ENCODE measurements around the gene COPS9. TPM values are rescaled to one million over a fixed set of nuclear protein-coding genes. Genes with fewer than 3 reads are reported as not detected.
A peak's percentile ranks its signal among the peaks of the same experiment; 100 is the strongest.

COPS9 gene
- total and polyA plus RNA-seq, 7 donors, result 235 to 458 (median 327) TPM

- Histone ChIP-seq H3K4me3 (no peak overlapping the region), H3K36me3 (peaks cover 0 to 5% (median 0%) of the 10 kb centered on the region in 4 donors), H3K4me1 (no peaks in the 10 kb centered on the region), H3K27me3 (no peaks in the 10 kb centered on the region), H3K9me3 (no peaks in the 10 kb centered on the region), H3K27ac (no peak overlapping the region)
- intact Hi-C loops (cut with DNase I), result no loop called here
- WGBS, 2 donors, result 61 to 70% methylated on average over 11 of the region's 11 CpGs
- TF ChIP-seq CTCF (IDR thresholded peaks at IDR 0.05) (no peak), EP300 (IDR thresholded peaks at IDR 0.05) (no peak), POLR2A (IDR thresholded peaks at IDR 0.05) (no peak), POLR2AphosphoS5 (IDR thresholded peaks at IDR 0.05) (no peak)
- DNase-seq, result no peak
These were observed 14.4 kb downstream of the COPS9 start for GRCh38 chr2:240121675-240122074.

- Histone ChIP-seq H3K27ac (no peak overlapping the region), H3K36me3 (peaks cover 0 to under 1% (median 0%) of the 10 kb centered on the region in 4 donors), H3K27me3 (no peaks in the 10 kb centered on the region), H3K4me3 (no peak overlapping the region), H3K9me3 (no peaks in the 10 kb centered on the region), H3K4me1 (no peaks in the 10 kb centered on the region)
- TF ChIP-seq EP300 (IDR thresholded peaks at IDR 0.05) (no peak), POLR2A (IDR thresholded peaks at IDR 0.05) (no peak)
- WGBS, 2 donors, result 53 to 60% methylated on average over 4 of the region's 4 CpGs
- intact Hi-C loops (cut with DNase I), result no loop called here
- DNase-seq, result no peak
These were observed 14.9 kb downstream of the COPS9 start for GRCh38 chr2:240121190-240121589.

GRCh38 chr2:240114233-240114632, 21.9 kb downstream of the COPS9 start:
- Histone ChIP-seq H3K27me3 (peaks cover 0 to 20% (median 0%) of the 10 kb centered on the region in 3 donors), H3K36me3 (no peaks in the 10 kb centered on the region), H3K4me1 (no peaks in the 10 kb centered on the region), H3K27ac (no peak overlapping the region), H3K9me3 (peaks cover 0 to 6% (median 0%) of the 10 kb centered on the region in 4 donors), H3K4me3 (no peak overlapping the region)
- no peak for DNase-seq
- intact Hi-C loops (cut with DNase I), result no loop called here
- 87 to 88% methylated on average over 6 of the region's 6 CpGs for WGBS, 2 donors
- TF ChIP-seq POLR2A (IDR thresholded peaks at IDR 0.05) (no peak), EP300 (IDR thresholded peaks at IDR 0.05) (no peak), POLR2AphosphoS5 (IDR thresholded peaks at IDR 0.05) (no peak), CTCF (IDR thresholded peaks at IDR 0.05) (no peak)

GRCh38 chr2:240112914-240113690, 23.0 kb downstream of the COPS9 start:
- no peaks in the 10 kb centered on the region for H3K36me3 ChIP-seq
- H3K4me1 ChIP-seq, result no peaks in the 10 kb centered on the region
- TF ChIP-seq EP300 (IDR thresholded peaks at IDR 0.05) (no peak), POLR2AphosphoS5 (IDR thresholded peaks at IDR 0.05) (no peak), CTCF (IDR thresholded peaks at IDR 0.05) (no peak), POLR2A (IDR thresholded peaks at IDR 0.05) (no peak)
- no peak overlapping the region for H3K27ac ChIP-seq
- peaks cover 0 to 6% (median 0%) of the 10 kb centered on the region in 4 donors for H3K9me3 ChIP-seq
- no peak overlapping the region for H3K4me3 ChIP-seq
- WGBS, 2 donors, result 19 to 32% methylated on average over 5 of the region's 5 CpGs
- H3K27me3 ChIP-seq, result peaks cover 0 to 20% (median 0%) of the 10 kb centered on the region in 3 donors
- DNase-seq, result no peak
- intact Hi-C loops (cut with DNase I), result no loop called here

GRCh38 chr2:240111253-240111652, 24.9 kb downstream of the COPS9 start:
- intact Hi-C loops (cut with DNase I), result no loop called here
- WGBS, 2 donors, result 48 to 64% methylated on average over 10 of the region's 10 CpGs
- peak in 2 of 4 donors; percentile 37 to 43 for TF ChIP-seq POLR2AphosphoS5 (IDR thresholded peaks at IDR 0.05)
- TF ChIP-seq CTCF (IDR thresholded peaks at IDR 0.05), result no peak
- no peak for DNase-seq
- no peaks in the 10 kb centered on the region for H3K36me3 ChIP-seq
- H3K4me1 ChIP-seq, result no peaks in the 10 kb centered on the region
- no peak overlapping the region for H3K27ac ChIP-seq
- H3K27me3 ChIP-seq, result peaks cover 0 to 20% (median 0%) of the 10 kb centered on the region in 3 donors
- peaks cover 0 to 6% (median 0%) of the 10 kb centered on the region in 4 donors for H3K9me3 ChIP-seq
- no peak overlapping the region for H3K4me3 ChIP-seq

Measured in sigmoid colon (tissue), 7 donors.